Mammary epithelial cell (primary cell): ENCODE measurements around the gene MARCHF9.

Experiments used
- EZH2 ChIP-seq: IDR thresholded peaks from 2 replicates; pipeline ENCODE4 v1.6.1; 2012; ENCODE audit warnings: low read length, inconsistent platforms, borderline replicate concordance
- TF ChIP-seq, protein P1 (sequence below), 2 donors: IDR thresholded peaks in 1 of 2; conservative IDR thresholded peaks in 1 of 2; 2 replicates each; pipeline ENCODE4 v1.5.1; 2011 to 2012; ENCODE audit warnings: inconsistent platforms in 2 of 2, low read length in 2 of 2, mild to moderate bottlenecking in 2 of 2, control low read depth in 1 of 2, low read depth in 1 of 2; ENCODE audit not compliant: insufficient read depth in 1 of 2; ENCODE audit errors: extremely low read depth in 1 of 2

GRCh38 chr12:57716305-57716704 is 38.6 kb upstream of the MARCHF9 start:
- TF ChIP-seq, protein P1, sequence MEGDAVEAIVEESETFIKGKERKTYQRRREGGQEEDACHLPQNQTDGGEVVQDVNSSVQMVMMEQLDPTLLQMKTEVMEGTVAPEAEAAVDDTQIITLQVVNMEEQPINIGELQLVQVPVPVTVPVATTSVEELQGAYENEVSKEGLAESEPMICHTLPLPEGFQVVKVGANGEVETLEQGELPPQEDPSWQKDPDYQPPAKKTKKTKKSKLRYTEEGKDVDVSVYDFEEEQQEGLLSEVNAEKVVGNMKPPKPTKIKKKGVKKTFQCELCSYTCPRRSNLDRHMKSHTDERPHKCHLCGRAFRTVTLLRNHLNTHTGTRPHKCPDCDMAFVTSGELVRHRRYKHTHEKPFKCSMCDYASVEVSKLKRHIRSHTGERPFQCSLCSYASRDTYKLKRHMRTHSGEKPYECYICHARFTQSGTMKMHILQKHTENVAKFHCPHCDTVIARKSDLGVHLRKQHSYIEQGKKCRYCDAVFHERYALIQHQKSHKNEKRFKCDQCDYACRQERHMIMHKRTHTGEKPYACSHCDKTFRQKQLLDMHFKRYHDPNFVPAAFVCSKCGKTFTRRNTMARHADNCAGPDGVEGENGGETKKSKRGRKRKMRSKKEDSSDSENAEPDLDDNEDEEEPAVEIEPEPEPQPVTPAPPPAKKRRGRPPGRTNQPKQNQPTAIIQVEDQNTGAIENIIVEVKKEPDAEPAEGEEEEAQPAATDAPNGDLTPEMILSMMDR (conservative IDR thresholded peaks at IDR 0.05 in 1 of 2, IDR thresholded peaks at IDR 0.05 in 1 of 2; ENCODE audit: extremely low read depth in 1 of 2, insufficient read depth in 1 of 2, low read depth in 1 of 2, low read length in 2 of 2) = no peak
- no peak for TF ChIP-seq EZH2
